GM12878 (cell line): ENCODE results near the gene C3. TPM values are rescaled to one million over a fixed set of nuclear protein-coding genes. Genes with fewer than 3 reads are reported as not detected.

Experiments
- BMI1 ChIP-seq: fragments of 450-650 bp; IDR thresholded peaks from 2 replicates; pipeline ENCODE4 v1.6.1; 2016; ENCODE audit warnings: mild to moderate bottlenecking, moderate library complexity, borderline replicate concordance
- IRF4 ChIP-seq: IDR thresholded peaks from 2 replicates; pipeline ENCODE4 v1.6.1; 2011; ENCODE audit warnings: low read depth, low read length
- JUNB ChIP-seq: IDR thresholded peaks from 2 replicates; pipeline ENCODE4 v1.6.1; 2016; ENCODE audit warnings: antibody characterized with exemption, mild to moderate bottlenecking
- NBN ChIP-seq: fragments of 450-650 bp; IDR thresholded peaks from 2 replicates; pipeline ENCODE4 v1.6.1; 2016
- NRF1 ChIP-seq: conservative IDR thresholded peaks from 2 replicates; pipeline ENCODE4 v1.6.1; 2011; ENCODE audit warnings: mild to moderate bottlenecking, low read depth, low read length, improper control_type of control experiment
- PAX8 ChIP-seq: fragments of 450-650 bp; IDR thresholded peaks from 2 replicates; pipeline ENCODE4 v1.6.1; 2017; ENCODE audit warnings: mild to moderate bottlenecking, moderate library complexity
- POLR2AphosphoS5 ChIP-seq: IDR thresholded peaks from 2 replicates; pipeline ENCODE4 v1.6.1; 2011; ENCODE audit warnings: mild to moderate bottlenecking, low read length, inconsistent platforms
- RAD21 ChIP-seq: IDR thresholded peaks from 2 replicates; pipeline ENCODE4 v1.6.1; 2011; ENCODE audit warnings: mild to moderate bottlenecking, low read depth, low read length, moderate library complexity; ENCODE audit not compliant: insufficient read depth
- SIN3A ChIP-seq: IDR thresholded peaks from 2 replicates; pipeline ENCODE4 v1.6.1; 2012; ENCODE audit warnings: low read depth, low read length, improper control_type of control experiment
- SUPT20H ChIP-seq: IDR thresholded peaks from 2 replicates; pipeline ENCODE4 v1.6.1; 2011; ENCODE audit warnings: low read depth, mild to moderate bottlenecking, low read length, moderate library complexity, borderline replicate concordance; ENCODE audit not compliant: control insufficient read depth
- ZBED1 ChIP-seq: IDR thresholded peaks from 2 replicates; pipeline ENCODE4 v1.6.1; 2016; ENCODE audit warnings: borderline replicate concordance
- polyA plus RNA-seq, 11 experiments: library from polyadenylated mRNA; depleted of rRNA in 4 of 11; unstranded in 6 of 11; stranded (reverse) in 5 of 11; fragments of >200 nt; fragmentation: Nextera tagmentation in 4 of 11; fragmentation: Illumina TruSeq in 1 of 11; extraction: Ambion mirVana in 4 of 11; extraction: Trizol in 1 of 11; gene quantifications; 1 replicate in 1 of 11; 2 replicates in 10 of 11; pipeline versions ENCODE4 v1.2.1 to v1.2.3, GENCODE V29; 2011 to 2016; ENCODE audit warnings: inconsistent platforms in 2 of 11, missing spikeins in 2 of 11, low read depth in 1 of 11
- total RNA-seq, 4 experiments: library from RNA; depleted of rRNA in 3 of 4; stranded (reverse); fragments of >200 nt in 3 of 4; fragmentation: Illumina TruSeq in 1 of 4; extraction: Trizol in 1 of 4; gene quantifications; 2 replicates each; pipeline versions ENCODE4 v1.2.1 to v1.2.3, GENCODE V29; 2013 to 2021
- TF ChIP-seq, protein P1 (sequence below): IDR thresholded peaks from 2 replicates; pipeline ENCODE4 v1.6.1; 2012; ENCODE audit warnings: improper control_type of control experiment, low read depth, low read length; ENCODE audit not compliant: insufficient replicate concordance
- TF ChIP-seq, protein P2 (sequence below): fragments of 150-350 bp; IDR thresholded peaks from 2 replicates; pipeline ENCODE4 v1.6.1; 2016; ENCODE audit warnings: low read depth, low read length
- TF ChIP-seq, protein P3 (sequence below): fragments of 150-350 bp; IDR thresholded peaks from 2 replicates; pipeline ENCODE4 v1.6.1; 2014; ENCODE audit warnings: mild to moderate bottlenecking, low read depth, low read length
- TF ChIP-seq, protein P4 (sequence below): fragments of 450-650 bp; IDR thresholded peaks from 2 replicates; pipeline ENCODE4 v1.6.1; 2017; ENCODE audit warnings: low read depth, mild to moderate bottlenecking, moderate library complexity
- TF ChIP-seq, protein P5 (sequence below): IDR thresholded peaks from 2 replicates; pipeline ENCODE4 v1.6.1; 2011; ENCODE audit warnings: borderline replicate concordance, low read depth, mild to moderate bottlenecking, moderate library complexity, mixed read lengths, low read length; ENCODE audit not compliant: insufficient read depth; ENCODE audit errors: extremely low read length

C3 gene
- total and polyA plus RNA-seq, 10 of the 15 experiments (the other 5 are each of a cell fraction or from before 2014, with no cell fraction given), result 0.20 to 6.7 (median 0.72) TPM

DNA sequence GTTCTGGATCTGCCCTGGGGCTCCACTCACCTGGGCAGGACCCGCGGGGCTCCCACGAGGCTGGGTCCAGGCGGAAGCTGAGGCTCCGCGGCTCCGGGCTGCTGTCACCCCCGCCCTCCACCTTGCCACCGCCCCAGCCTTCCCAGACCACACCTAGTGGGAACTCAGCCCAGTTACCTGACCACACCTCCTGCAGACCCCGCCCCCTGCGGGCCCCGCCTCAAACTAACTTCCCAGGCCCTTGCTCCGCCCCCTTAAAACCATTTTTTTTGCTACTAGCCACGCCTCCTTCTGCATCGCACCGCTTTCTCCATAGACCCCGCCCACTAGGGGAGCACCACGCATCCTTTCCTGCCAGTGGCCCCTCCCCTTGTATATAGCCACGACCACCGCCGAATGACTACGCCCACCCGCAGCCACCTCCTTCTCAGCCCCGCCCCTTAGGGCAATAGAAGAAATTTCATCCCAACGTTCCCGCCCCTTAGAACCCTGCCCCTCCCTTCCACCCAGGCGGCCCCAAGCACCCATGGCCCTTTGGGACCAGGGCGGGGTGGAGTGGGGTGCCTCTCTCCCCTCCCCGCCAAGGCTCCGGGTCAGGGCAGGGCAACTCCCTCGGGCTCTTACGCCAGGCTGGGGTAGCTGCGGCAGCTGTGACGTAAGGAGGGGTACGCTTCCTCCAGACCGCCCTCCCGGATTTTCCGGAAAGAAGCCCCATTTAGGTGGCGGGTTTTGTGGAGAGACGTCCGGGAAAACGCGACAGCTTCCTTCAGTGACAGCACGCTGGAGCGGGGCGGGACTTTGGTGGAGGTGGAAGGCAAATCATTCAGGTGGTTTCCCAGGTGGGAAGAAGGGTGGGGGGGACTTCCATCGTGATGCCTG is 47.1 kb upstream of the C3 start, which contains the start of gene SH2D3A (continued):
- TF ChIP-seq, protein P1, sequence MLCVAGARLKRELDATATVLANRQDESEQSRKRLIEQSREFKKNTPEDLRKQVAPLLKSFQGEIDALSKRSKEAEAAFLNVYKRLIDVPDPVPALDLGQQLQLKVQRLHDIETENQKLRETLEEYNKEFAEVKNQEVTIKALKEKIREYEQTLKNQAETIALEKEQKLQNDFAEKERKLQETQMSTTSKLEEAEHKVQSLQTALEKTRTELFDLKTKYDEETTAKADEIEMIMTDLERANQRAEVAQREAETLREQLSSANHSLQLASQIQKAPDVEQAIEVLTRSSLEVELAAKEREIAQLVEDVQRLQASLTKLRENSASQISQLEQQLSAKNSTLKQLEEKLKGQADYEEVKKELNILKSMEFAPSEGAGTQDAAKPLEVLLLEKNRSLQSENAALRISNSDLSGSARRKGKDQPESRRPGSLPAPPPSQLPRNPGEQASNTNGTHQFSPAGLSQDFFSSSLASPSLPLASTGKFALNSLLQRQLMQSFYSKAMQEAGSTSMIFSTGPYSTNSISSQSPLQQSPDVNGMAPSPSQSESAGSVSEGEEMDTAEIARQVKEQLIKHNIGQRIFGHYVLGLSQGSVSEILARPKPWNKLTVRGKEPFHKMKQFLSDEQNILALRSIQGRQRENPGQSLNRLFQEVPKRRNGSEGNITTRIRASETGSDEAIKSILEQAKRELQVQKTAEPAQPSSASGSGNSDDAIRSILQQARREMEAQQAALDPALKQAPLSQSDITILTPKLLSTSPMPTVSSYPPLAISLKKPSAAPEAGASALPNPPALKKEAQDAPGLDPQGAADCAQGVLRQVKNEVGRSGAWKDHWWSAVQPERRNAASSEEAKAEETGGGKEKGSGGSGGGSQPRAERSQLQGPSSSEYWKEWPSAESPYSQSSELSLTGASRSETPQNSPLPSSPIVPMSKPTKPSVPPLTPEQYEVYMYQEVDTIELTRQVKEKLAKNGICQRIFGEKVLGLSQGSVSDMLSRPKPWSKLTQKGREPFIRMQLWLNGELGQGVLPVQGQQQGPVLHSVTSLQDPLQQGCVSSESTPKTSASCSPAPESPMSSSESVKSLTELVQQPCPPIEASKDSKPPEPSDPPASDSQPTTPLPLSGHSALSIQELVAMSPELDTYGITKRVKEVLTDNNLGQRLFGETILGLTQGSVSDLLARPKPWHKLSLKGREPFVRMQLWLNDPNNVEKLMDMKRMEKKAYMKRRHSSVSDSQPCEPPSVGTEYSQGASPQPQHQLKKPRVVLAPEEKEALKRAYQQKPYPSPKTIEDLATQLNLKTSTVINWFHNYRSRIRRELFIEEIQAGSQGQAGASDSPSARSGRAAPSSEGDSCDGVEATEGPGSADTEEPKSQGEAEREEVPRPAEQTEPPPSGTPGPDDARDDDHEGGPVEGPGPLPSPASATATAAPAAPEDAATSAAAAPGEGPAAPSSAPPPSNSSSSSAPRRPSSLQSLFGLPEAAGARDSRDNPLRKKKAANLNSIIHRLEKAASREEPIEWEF, result no peak
- TF ChIP-seq POLR2AphosphoS5, result no peak
- TF ChIP-seq ZBED1, result no peak
- TF ChIP-seq, protein P2, sequence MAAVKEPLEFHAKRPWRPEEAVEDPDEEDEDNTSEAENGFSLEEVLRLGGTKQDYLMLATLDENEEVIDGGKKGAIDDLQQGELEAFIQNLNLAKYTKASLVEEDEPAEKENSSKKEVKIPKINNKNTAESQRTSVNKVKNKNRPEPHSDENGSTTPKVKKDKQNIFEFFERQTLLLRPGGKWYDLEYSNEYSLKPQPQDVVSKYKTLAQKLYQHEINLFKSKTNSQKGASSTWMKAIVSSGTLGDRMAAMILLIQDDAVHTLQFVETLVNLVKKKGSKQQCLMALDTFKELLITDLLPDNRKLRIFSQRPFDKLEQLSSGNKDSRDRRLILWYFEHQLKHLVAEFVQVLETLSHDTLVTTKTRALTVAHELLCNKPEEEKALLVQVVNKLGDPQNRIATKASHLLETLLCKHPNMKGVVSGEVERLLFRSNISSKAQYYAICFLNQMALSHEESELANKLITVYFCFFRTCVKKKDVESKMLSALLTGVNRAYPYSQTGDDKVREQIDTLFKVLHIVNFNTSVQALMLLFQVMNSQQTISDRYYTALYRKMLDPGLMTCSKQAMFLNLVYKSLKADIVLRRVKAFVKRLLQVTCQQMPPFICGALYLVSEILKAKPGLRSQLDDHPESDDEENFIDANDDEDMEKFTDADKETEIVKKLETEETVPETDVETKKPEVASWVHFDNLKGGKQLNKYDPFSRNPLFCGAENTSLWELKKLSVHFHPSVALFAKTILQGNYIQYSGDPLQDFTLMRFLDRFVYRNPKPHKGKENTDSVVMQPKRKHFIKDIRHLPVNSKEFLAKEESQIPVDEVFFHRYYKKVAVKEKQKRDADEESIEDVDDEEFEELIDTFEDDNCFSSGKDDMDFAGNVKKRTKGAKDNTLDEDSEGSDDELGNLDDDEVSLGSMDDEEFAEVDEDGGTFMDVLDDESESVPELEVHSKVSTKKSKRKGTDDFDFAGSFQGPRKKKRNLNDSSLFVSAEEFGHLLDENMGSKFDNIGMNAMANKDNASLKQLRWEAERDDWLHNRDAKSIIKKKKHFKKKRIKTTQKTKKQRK, result no peak
- TF ChIP-seq RAD21, result no peak
- TF ChIP-seq, protein P3, sequence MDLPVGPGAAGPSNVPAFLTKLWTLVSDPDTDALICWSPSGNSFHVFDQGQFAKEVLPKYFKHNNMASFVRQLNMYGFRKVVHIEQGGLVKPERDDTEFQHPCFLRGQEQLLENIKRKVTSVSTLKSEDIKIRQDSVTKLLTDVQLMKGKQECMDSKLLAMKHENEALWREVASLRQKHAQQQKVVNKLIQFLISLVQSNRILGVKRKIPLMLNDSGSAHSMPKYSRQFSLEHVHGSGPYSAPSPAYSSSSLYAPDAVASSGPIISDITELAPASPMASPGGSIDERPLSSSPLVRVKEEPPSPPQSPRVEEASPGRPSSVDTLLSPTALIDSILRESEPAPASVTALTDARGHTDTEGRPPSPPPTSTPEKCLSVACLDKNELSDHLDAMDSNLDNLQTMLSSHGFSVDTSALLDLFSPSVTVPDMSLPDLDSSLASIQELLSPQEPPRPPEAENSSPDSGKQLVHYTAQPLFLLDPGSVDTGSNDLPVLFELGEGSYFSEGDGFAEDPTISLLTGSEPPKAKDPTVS, result no peak
- TF ChIP-seq, protein P4, sequence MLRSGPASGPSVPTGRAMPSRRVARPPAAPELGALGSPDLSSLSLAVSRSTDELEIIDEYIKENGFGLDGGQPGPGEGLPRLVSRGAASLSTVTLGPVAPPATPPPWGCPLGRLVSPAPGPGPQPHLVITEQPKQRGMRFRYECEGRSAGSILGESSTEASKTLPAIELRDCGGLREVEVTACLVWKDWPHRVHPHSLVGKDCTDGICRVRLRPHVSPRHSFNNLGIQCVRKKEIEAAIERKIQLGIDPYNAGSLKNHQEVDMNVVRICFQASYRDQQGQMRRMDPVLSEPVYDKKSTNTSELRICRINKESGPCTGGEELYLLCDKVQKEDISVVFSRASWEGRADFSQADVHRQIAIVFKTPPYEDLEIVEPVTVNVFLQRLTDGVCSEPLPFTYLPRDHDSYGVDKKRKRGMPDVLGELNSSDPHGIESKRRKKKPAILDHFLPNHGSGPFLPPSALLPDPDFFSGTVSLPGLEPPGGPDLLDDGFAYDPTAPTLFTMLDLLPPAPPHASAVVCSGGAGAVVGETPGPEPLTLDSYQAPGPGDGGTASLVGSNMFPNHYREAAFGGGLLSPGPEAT, result peak; percentile 59
- no peak for TF ChIP-seq SUPT20H
- TF ChIP-seq PAX8, result no peak
- TF ChIP-seq BMI1, result no peak
- TF ChIP-seq SIN3A, result no peak
- TF ChIP-seq, protein P5, sequence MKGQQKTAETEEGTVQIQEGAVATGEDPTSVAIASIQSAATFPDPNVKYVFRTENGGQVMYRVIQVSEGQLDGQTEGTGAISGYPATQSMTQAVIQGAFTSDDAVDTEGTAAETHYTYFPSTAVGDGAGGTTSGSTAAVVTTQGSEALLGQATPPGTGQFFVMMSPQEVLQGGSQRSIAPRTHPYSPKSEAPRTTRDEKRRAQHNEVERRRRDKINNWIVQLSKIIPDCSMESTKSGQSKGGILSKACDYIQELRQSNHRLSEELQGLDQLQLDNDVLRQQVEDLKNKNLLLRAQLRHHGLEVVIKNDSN, result no peak
- no peak for TF ChIP-seq IRF4
- TF ChIP-seq NBN, result peak; percentile 71; the same call in 1 of the 2 replicates
- TF ChIP-seq JUNB, result no peak
- 0 out of 2 replicates have a peak, but pooled peaks have one; percentile 11 for TF ChIP-seq NRF1
